SK-N-DZ (cell line): Measurements from ENCODE around the gene ARPC2.
A peak's percentile ranks its signal among the peaks of the same experiment; 100 is the strongest.

ENCODE experiments used
- DNase-seq: peaks from one replicate; pipeline ENCODE4 v3.0.0-alpha.2; 2015; ENCODE audit warnings: low spot score

The ARPC2 gene

DNA sequence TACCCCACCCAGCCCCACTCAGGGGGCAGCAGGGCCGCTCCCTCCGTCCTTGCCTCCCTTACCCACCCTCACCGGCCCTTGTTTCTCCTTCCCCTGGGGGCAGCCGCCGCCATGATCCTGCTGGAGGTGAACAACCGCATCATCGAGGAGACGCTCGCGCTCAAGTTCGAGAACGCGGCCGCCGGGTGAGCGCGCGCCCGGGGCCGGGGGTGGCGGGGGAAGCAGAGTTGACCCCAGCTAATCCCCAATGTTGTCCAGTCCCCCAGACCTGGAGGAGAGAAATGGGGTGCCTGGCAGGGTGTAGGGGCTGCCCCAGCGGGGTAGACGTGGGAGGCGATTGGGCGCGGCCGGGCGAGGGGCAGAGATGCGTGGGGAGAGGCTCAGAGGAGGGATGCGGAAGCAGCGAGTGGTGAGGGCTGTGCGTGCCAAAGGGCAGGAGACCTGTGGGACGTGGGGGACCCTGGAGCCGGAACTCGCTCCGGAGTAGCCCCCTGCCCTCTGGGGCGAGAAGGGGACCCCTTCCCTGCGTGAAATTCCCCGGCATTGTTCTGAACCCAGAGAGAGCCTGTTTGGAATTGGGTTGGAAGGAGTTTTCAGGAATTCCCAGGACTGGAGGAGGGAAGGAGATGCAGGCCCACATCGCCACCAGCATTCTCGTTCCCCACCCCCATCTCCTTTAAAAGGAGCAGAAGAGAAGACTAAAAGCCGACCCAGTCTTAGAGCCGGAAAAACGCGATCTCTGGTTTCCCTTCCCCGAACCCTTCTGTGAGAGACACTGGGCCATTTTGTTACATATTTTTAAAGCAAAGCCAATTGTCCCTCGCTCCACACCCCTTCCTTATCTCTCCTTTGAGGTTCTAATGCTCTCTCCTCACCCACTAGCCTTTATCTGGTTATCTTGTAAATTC lies 625 bp downstream of the ARPC2 start:
- DNase-seq = peak; percentile 27

- DNase-seq = no peak
Observed at GRCh38 chr2:218218268-218219185, 1.5 kb downstream of the ARPC2 start.

DNA sequence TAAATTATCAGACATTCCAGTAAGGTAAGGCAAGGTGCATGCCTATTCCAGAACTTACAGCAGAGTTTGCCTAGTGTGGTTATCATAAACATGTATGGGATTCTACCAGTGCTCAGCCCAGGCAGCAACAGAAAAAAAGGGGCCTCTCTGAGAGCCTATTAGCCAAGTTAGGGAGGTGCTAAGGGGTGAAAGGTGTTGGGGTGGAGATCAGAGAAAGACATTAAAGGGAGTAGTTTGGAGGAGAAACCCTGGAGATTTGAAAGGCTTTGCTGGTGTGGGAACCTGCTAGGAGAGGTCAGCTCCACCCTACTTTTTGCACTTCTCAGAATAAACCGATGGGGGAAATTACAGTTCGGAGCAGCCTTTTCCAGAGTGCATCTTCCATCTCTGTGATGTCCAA lies 2.9 kb downstream of the ARPC2 start:
- no peak for DNase-seq

- DNase-seq = no peak
Observed at GRCh38 chr2:218221000-218221399, 4.0 kb downstream of the ARPC2 start.

DNA sequence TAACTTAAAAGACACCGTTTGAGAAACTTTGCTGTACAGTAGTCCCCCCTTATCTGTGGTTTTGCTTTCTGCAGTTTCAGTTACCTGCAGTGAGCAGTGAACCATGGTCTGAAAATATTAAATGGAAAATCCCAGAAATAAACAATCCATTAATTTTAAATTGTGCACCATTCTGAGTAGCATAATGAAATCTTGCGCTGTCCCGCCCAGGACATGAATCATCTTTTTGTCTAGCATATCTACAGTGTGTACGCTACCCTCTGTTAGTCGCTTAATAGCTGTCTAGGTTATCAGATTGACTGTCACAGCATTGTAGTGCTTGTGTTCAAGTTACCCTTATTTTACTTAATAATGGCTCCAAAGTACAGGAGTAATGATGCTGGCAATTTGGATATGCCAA lies 6.1 kb downstream of the ARPC2 start:
- DNase-seq = no peak

DNA sequence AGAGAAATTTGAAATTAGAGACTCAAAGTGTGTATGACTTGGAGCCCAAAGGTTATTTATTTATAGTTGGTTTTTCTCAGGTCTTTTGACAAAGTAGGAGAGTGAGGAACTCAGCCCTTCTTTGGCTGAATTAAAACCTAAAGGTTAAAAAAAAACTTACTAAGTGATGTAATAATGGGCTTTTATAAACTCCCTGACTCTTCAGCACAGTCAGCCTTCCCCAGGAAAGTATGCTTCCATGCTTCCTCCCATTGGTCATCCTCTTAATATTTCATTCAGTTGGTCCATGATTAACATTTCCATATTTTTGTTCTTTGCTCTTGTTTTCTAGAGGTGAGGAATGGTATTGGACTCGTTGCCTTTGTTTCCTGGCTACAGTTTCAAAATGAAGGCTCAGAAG lies 7.2 kb downstream of the ARPC2 start:
- no peak for DNase-seq

DNA sequence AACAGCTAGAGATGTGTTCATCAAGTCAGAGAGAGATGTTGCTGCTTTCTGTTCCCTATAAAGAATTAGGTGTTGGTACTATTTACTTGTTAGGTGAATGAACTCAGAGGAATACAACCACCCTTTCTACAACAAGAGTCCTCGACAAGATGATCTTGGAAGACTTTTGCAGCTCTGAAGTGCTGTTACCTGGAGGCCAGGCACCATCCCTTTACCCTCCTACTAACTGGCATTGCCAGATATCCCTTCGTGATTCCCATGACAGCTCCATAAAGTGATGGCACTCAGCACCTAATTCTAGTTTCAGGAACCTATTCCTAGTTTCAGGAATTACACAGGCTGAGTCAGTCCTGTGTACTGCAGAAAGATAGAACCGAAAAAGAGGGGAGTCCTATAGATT lies 9.9 kb downstream of the ARPC2 start:
- no peak for DNase-seq

GRCh38 chr2:218228366-218229090 lies 11.5 kb downstream of the ARPC2 start:
- no peak for DNase-seq

DNA sequence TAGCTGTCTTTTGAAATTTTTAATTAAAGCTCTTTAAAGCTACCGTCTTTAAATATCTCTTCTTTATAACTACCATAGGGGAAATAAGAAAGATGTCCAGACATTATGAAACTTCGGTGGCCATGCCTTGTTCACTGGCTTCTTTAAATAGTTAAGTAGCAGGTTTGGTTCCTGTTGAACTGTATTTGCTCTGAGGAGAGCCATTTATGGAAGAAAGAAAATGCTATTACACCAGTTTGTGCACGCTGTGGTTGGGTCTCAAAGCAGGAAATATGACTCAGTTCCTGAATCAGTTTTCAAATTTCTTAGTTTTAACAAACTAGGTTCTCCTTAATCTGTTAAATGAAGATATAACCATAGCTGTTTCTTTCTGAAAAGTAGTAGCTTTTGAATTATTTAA lies 12.2 kb downstream of the ARPC2 start:
- DNase-seq = no peak

DNA sequence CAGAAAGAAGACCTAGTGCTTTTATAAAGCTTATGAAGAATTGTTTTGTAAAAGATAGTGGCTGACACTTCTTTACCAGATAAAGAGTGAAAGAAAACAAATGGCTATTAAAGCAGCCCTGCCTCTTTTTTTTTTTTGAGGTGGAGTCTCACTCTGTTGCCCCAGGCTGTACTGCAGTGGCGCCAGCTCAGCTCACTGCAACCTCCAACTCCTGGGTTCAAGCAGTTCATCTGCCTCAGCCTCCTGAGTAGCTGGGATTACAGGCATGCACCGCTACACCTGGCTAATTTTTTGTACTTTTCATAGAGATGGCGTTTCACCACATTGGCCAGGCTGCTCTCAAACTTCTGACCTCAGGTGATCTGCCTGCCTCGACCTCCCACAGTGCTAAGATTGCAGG lies 12.9 kb downstream of the ARPC2 start:
- no peak for DNase-seq

DNA sequence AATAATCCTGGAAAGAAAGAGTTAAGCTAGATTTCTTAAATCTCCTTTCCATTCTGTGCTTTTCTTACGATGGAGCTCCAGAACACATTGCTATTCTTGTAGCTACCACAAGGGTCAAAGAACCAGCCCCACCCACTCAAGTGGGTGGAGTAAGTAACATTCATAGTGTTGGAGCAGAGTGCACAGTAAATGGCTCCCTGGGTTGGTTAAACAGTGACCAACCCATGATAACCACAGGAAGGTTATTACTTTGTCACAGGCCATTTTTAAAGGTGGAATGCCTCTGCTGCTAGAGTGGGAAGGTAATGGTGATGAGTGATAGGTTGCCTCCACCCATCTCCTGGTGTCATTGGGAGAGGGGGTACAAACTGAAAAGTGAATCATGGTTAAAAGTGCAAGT lies 13.9 kb downstream of the ARPC2 start:
- DNase-seq = no peak

DNA sequence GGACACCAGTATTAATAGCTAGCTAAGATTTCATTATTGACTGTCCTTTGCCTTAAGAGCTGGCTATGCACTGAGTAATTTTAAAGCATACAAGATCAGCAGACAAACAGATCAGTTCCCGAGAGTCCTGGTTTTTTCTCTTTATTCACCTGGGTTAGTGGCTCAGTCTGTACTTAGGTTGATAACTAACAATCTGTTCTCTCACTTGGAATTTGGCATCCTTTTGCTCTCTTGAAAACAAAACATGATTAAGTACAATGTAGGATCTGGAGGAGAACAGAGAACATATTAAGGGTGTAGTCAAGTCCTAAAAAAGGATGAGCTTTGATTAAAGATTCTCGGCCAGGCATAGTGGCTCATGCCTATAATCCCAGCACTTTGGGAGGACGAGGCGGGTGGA lies 16.6 kb downstream of the ARPC2 start:
- DNase-seq = no peak

- no peak for DNase-seq
Observed at GRCh38 chr2:218234521-218234920, 17.5 kb downstream of the ARPC2 start.

DNA sequence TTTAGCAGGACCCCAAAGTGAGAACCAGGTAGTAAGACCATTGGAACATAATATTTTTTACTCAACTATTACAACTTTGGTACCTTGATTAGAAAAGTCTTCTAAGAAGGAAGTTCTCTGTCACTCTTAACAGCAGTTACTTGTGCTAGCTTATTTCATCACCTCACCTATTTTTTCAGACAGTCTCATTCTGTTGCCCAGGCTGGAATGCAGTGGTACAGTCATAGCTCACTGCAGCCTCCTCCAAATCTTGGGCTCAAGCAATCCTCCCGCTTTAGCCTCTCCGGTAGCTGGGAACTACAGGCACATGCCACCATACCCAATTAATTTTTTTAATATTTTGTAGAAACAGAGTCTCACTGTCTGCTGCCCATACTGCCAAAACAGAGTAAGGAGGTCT lies 18.0 kb downstream of the ARPC2 start:
- no peak for DNase-seq

GRCh38 chr2:218236829-218237228 lies 19.8 kb downstream of the ARPC2 start:
- DNase-seq = no peak

DNA sequence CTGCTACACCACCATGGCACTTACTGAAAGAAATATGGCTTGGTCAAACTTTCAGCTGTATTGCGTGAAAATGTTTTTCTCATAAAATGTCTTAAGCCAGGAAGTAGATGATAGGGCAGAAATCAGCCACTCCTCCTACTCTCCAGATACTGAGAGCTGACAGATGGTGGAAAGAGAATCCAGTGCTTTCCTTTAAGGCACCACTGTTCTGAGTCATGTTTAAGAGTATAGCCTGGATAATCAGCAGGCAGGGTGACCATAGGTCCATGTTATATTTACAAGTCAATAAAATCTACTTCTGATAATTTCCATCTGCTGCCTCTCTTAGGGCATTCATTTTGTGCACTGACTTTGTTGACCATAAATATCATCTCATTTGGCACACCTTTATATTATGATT lies 21.9 kb downstream of the ARPC2 start:
- DNase-seq = no peak

DNA sequence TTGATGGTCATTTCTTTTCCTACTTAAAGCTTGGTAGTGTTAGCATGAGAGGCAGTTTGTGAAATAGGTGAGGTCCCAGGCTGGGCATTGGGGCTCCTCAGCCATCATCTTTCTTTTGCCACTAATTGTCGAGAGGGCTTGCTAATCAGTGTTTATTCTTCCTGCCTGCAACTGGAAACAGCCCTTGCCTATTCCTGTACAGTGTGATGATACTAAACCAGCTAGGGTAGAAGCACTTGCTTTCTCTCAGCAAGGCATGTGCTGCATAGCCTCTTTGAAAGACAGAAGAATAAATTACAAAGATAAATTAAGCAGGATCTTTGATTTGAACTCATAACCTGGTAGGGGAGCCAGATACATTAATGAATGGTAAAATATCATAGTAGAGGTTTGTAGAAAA lies 27.2 kb downstream of the ARPC2 start:
- DNase-seq = no peak

DNA sequence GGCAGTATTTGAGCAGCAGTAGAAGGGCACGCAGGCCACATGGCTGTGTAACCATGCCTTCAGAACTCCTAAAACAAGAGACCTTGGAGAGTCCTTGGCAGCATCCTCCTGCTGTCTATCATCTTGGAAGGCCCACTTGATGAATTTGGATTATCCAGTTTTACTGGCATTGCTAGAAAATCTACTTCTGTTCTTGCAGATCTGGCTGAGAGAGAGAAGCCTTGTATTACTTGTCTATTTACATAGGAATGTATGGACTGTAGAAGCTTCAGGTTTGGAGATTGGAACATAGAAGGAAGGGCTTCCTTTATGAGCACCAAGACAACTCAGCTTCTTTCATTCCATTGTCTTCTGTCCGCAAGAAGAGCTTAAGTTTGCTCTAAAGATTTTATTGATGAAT lies 27.7 kb downstream of the ARPC2 start:
- no peak for DNase-seq

GRCh38 chr2:218245214-218245613 lies 28.2 kb downstream of the ARPC2 start:
- no peak for DNase-seq

DNA sequence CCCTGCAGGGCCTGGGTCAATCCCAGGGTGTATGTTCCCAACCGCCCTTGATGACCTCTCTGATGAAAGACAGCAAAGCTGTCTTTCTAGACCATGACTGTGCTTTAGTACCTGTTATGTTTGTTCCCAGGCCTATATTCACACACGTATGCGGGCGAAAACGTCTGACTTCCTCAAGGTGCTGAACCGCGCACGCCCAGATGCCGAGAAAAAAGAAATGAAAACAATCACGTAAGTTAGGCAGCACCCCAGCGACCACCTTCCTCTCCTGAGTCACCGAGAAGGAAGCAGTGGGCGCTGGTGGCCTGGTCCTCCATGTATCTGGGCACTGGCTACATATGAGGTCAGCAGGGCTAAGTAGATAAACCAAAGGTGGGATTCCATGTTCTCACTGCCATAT lies 32.7 kb downstream of the ARPC2 start:
- no peak for DNase-seq

- no peak for DNase-seq
Observed at GRCh38 chr2:218252509-218253231, 35.7 kb downstream of the ARPC2 start.
